T-helper 2 cell treated with Interferon-gamma antibody and Interleukin-4, amounts not matched to agents 100 ng/mL and 5 ng/mL, for 36 hours (primary cell): ENCODE measurements around the gene NAA20. TPM values are rescaled to one million over a fixed set of nuclear protein-coding genes. Genes with fewer than 3 reads are reported as not detected.

Experiments
- intact Hi-C: fragments of 100-400 bp; cut with micrococcal nuclease; formaldehyde crosslinking; loops from one replicate; pipeline ENCODE4 v1.15.1; 2023
- total RNA-seq: library from RNA; stranded (reverse); gene quantifications from 2 replicates; pipeline ENCODE4 v1.2.3, GENCODE V29; 2022

Gene NAA20
- total RNA-seq, 1 donor from 2014 or later, result 50.6 TPM

DNA sequence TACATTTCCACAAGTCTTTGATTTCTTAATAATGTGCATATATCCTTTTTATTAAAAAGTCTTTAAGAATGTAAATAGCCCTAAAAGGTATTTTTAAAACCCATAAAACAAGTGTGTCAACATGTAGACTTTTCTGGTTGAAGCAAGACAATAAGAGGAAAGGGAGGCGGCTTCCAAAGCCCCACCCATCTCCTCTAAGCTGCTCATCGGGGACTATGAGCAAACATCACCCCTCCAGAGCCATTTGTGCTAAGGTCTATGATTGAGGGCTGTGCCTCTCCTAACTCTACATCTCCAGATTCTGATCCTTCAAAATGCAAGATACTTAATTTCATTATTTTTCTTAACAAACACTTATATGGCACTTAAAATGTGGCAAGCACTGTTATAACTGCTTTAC lies 2.5 kb upstream of the NAA20 start:
- intact Hi-C loops, result loop anchor here (5.0 to 10.0 kb wide), 2 partner anchors 698 to 1520 kb away; partner anchors contain the start of genes RALGAPA2 and RBBP9

DNA sequence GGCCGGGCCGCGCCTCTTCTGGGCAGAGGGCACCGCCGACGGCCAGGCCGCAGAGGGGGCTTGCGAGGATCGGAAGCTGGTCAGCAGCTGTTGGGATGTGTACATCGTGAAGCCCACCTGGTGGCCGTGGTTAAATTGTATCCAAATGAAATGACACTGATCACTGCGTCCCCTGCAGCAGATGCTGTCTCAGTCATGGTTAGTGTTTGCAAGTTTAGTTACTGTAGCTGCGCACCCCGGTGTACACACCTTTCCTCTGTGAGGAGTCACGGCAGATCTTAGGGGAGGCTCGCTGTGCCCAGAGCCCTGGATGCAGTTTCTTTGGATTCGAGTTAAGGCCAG lies 653 bp downstream of the NAA20 start:
- intact Hi-C loops, result loop anchor here (1.0 to 10.0 kb wide), 3 partner anchors 34 to 1523 kb away; partner anchors contain the start of genes CFAP61, CRNKL1, RALGAPA2 and RBBP9

GRCh38 chr20:20018366-20018765 lies 1.2 kb downstream of the NAA20 start:
- intact Hi-C loops, result loop anchor here (5.0 to 10.0 kb wide), 2 partner anchors 694 to 1524 kb away; partner anchors contain the start of genes RALGAPA2 and RBBP9

GRCh38 chr20:20019123-20019522 lies 2.0 kb downstream of the NAA20 start:
- intact Hi-C loops, result loop anchor here (5.0 to 10.0 kb wide), 2 partner anchors 693 to 1524 kb away; partner anchors contain the start of genes RALGAPA2 and RBBP9

DNA sequence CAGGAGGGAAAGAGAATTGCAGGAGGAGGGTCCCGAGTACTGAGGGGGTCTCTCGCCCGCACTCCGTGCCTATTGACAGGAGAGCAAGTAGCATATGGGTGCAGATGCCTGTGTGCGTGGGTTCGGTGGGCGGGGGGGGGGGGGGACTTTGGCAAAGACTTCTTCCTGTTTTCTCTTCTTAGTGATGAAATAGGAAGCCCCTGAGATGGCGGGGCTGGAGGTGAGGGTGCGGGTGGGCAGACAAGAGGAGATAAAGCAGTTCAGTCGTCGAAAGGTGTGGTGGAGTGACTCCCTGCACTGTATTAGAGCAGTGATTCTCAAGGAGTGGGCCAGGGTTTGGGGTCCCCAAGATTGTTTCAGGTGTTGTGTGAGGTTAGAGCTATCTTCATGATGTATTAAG lies 3.7 kb downstream of the NAA20 start:
- intact Hi-C loops, result no loop called here

- intact Hi-C loops, result no loop called here
Measured at GRCh38 chr20:20021835-20022234, 4.7 kb downstream of the NAA20 start.

DNA sequence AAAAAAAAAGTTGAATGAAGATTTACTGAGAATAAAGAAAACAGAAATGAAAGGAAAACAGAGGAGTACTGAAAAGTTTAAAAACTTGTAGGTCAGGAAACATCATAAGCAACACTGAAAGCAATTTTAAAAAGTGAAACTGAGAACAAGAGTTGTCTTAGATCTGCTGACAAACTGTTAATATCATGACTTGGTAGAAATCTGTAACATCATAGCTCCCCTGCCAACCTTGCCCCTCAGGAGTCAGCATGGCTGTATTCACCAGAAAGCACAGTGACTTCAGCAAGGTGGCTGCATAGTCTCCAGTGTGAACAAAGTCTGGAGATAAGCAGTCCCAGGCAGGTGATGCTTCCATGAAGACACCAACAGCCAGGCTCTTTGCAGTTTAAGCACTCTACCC lies 5.3 kb downstream of the NAA20 start:
- intact Hi-C loops, result no loop called here

- intact Hi-C loops, result no loop called here
Measured at GRCh38 chr20:20023395-20023794, 6.2 kb downstream of the NAA20 start.

DNA sequence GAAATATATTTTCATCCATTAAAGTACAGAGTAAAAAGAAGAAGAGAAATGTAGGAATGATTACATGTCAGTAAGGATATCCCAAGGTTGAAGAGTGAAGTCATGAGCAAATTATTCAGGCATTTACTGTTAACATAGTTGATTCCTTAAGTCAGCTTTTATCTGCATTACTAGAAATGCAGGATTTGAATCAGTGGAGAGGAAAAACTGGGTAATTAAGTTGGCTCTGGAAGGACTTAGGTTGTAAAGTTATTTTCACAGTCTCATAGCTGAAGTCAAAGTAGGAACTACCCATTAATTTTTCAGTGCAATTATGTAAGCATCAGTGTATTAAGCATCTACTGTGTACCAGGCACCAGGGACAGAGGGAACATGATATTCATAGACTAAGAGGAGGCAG lies 7.8 kb downstream of the NAA20 start:
- intact Hi-C loops, result no loop called here

DNA sequence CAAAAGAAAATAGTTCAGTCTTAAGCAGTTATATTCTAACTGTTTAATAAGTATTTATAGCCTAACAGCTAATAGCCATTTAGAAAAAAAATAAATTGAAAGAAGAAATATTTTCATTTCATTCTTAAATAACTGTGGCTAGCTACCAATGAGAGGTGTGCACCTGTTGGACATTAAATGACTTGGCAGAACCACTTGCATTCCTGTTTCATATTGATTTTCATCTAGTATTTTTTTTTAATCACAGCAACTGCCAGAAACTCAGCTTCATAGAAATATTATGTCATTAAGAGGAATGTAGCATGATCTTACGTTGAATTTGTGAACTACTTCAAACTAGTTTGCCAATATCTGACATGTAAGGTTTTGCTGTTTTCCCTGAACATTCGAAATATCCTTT lies 10.1 kb downstream of the NAA20 start:
- intact Hi-C loops, result no loop called here

DNA sequence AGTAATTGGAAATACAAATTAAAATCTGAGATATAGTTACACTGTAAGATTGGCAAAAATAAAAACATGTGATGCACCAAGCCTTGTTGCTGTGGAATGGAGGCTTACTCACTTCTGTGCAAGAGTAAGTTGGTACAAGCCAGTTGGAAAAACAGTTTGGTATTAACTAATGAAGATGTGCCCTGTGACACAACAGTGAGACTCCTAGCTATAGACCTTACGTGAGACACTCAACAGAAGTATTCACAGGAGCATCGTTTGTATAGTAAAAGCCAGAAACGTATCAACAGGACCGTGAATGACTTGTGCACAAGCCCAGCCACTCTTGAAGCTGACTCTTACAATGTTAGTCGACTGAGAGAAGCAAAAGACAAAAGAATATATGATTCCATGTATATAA lies 14.6 kb downstream of the NAA20 start:
- intact Hi-C loops, result no loop called here

DNA sequence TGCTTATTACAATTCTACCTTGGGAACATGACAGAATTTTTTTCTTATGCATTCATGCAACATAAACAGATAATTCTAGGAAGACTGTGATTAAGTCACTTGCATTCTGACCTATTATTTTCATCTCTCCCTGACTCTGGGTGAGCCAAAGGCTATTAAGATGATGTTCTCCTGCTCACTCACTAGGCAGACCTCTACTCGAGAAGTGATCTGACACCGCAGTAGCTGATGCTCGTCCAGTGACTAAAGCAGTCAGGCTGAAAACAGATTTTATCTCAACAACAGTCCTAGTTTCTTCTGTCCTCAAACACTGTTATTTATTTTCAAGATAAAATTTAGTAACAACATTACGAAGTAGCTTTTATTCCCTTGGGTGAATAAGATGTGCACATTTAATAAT lies 17.3 kb downstream of the NAA20 start:
- intact Hi-C loops, result no loop called here

GRCh38 chr20:20036756-20037155 lies 19.6 kb downstream of the NAA20 start:
- intact Hi-C loops, result no loop called here

DNA sequence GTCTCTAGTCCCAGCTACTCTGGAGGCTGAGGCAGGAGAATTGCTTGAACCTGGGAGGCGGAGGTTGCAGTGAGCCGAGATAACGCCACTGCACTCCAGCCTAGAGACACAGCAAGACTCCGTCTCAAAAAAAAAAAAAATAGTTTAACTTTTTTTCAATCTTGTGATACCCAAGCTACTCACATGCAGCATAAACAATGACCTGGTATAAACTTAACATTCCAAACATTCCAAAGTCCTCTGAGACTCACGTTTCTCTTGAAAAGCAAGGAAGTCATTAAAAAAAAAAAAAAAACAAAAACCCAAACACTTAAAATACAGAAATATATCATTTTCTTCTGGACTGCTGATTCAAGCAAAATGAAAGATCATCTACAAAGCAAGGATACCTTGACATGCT lies 20.8 kb downstream of the NAA20 start:
- intact Hi-C loops, result no loop called here

- intact Hi-C loops, result no loop called here
Measured at GRCh38 chr20:20038586-20038985, 21.4 kb downstream of the NAA20 start.

DNA sequence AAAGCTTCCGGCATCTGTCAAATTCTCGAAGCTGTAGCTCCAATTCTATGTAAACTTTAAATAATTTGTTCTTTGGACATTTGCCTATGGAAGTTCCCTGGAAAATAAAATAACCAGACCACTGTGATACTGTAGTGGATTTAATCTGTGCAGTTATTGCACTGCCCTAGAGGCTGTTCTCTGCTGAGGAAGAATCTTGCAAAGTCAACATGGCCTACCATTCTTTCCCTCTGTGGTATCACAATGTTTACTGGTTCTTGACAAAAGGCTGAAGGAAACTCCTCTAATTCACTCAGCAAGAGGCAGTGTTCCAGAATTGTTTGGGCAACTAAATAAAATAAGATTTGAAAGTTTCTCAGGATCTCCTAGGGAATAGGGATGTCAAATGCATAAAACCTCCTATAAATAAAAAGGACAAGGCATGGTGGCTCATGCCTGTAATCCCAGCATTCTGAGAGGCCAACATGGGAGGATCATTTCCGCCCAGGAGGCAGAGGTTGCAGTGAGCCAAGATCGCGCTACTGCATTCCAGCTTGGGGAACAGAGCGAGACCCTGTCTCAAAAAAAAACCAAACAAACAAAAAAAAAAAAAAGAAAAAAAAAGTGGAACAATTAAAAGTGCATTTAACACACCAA lies 22.7 kb downstream of the NAA20 start:
- intact Hi-C loops, result no loop called here

DNA sequence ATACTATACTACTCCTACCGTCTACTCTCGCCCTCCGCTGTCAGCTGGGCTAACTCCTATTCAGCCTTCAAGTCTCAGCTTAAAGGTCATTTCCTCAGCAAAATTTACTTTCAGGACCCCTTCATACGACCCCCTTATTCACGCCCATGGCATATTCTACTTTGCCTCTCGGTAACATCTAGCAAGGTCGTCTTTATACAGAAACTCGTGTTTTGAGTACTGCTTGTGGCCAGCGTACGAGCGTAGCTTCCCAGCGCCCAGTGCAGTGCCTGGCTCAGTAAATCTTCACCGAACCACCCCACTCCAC lies 34.6 kb downstream of the NAA20 start:
- intact Hi-C loops, result loop anchor here (1.0 to 10.0 kb wide), 4 partner anchors 34 to 1251 kb away; partner anchors contain the start of genes KIZ, NAA20, RALGAPA2 and XRN2

- intact Hi-C loops, result loop anchor here (1.0 to 10.0 kb wide), 4 partner anchors 35 to 1250 kb away; partner anchors contain the start of genes KIZ, NAA20, RALGAPA2 and XRN2
Measured at GRCh38 chr20:20052074-20052970, 35.2 kb downstream of the NAA20 start, which contains the start of the genes CFAP61 and CRNKL1. Gene CFAP61 (plus strand): TSS chr20:20052532. CDS start chr20:20056654, 4,122 bp downstream. Gene CRNKL1 (minus strand): TSS chr20:20052466. CDS start chr20:20052342, 124 bp downstream.

- intact Hi-C loops, result no loop called here
Measured at GRCh38 chr20:20060234-20060998, 43.3 kb downstream of the NAA20 start.

- intact Hi-C loops, result no loop called here
Measured at GRCh38 chr20:20063941-20064702, 47.0 kb downstream of the NAA20 start.

GRCh38 chr20:20065361-20065760 lies 48.2 kb downstream of the NAA20 start:
- intact Hi-C loops, result no loop called here
